ACC112 (cell line): ENCODE measurements around the gene MPI.

ENCODE experiments used
- H2AFZ ChIP-seq: fragments of 200-600 bp; sonication (generic); one replicate; pipeline ENCODE4 v1.6.0; 2017; ENCODE audit warnings: antibody characterized with exemption, low read length; ENCODE audit not compliant: unreplicated experiment
- H3K27ac ChIP-seq: fragments of 200-600 bp; sonication (generic); 2 replicates; pipeline ENCODE4 v1.5.1; 2014; ENCODE audit warnings: low read depth, mild to moderate bottlenecking, antibody characterized with exemption, low read length, moderate library complexity
- H3K27me3 ChIP-seq: fragments of 200-600 bp; sonication (generic); 2 replicates; pipeline ENCODE4 v1.6.1; 2014; ENCODE audit warnings: mild to moderate bottlenecking, antibody characterized with exemption, low read length, moderate library complexity, mixed read lengths; ENCODE audit not compliant: insufficient read depth
- H3K36me3 ChIP-seq: fragments of 200-600 bp; sonication (generic); 2 replicates; pipeline ENCODE4 v1.6.1; 2016; ENCODE audit warnings: mild to moderate bottlenecking, antibody characterized with exemption, low read length, moderate library complexity, mixed read lengths; ENCODE audit not compliant: insufficient read depth
- H3K4me1 ChIP-seq: fragments of 200-600 bp; sonication (generic); one replicate; pipeline ENCODE4 v1.6.1; 2016; ENCODE audit warnings: low read length, mixed read lengths; ENCODE audit not compliant: insufficient read depth, unreplicated experiment, control insufficient read depth
- H3K4me3 ChIP-seq: fragments of 200-600 bp; sonication (generic); 2 replicates; pipeline ENCODE4 v1.5.1; 2014; ENCODE audit warnings: mild to moderate bottlenecking, low read depth, low read length
- H3K79me2 ChIP-seq: fragments of 200-600 bp; sonication (generic); one replicate; pipeline ENCODE4 v1.6.0; 2016; ENCODE audit warnings: low read length; ENCODE audit not compliant: control insufficient read depth, unreplicated experiment, insufficient read depth

The MPI gene, protein sequence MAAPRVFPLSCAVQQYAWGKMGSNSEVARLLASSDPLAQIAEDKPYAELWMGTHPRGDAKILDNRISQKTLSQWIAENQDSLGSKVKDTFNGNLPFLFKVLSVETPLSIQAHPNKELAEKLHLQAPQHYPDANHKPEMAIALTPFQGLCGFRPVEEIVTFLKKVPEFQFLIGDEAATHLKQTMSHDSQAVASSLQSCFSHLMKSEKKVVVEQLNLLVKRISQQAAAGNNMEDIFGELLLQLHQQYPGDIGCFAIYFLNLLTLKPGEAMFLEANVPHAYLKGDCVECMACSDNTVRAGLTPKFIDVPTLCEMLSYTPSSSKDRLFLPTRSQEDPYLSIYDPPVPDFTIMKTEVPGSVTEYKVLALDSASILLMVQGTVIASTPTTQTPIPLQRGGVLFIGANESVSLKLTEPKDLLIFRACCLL

GRCh38 chr15:74889883-74890664 lies at the start of gene MPI:
TSS of gene MPI (plus strand) at chr15:74890042. CDS start at chr15:74890074, 32 bp downstream.
- peak within 1 kb of the TSS; percentile 90 for H3K4me3 ChIP-seq
- peak within 1 kb of the TSS; percentile 95 for H2AFZ ChIP-seq
- H3K27me3 ChIP-seq = no peaks in the 10 kb centered on the region
- peaks cover 17% of the 10 kb centered on the region for H3K79me2 ChIP-seq
- peak within 1 kb of the TSS; percentile 26 for H3K27ac ChIP-seq
- H3K4me1 ChIP-seq = peaks cover 13% of the 10 kb centered on the region
- peaks cover 10% of the 10 kb centered on the region; the same call in 1 of the 2 replicates for H3K36me3 ChIP-seq

GRCh38 chr15:74840851-74841775 lies 48.7 kb upstream of the MPI start:
- Histone ChIP-seq H3K36me3 (no peaks in the 10 kb centered on the region), H3K4me1 (peaks cover 13% of the 10 kb centered on the region), H3K79me2 (peaks cover 6% of the 10 kb centered on the region), H2AFZ (no peak overlapping the region), H3K27me3 (no peaks in the 10 kb centered on the region), H3K4me3 (no peak overlapping the region; the same call in 1 of the 2 replicates), H3K27ac (no peak overlapping the region)

DNA sequence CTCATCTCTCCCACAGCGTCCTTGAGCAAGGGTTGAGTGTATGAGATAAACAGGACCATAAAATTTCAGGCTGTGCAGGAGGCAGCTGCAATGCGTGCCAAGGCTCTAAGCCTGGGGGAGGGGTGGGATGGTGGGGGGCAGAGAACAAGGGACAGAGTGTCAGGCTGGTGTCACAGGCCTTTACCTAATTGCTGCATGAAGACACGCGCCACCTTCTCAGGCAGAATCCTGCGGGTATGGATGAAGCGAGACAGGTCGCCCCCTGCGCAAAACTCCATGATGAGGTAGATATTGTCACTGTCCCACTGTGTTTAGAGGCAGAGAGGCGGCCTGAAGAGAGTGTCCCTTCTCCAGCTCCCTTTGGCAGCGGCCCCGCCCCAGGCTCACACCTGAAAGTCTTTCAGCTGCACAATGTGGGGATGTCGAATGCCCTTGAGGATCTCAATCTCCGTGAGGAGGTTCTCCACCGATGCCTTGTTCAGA lies 47.9 kb upstream of the MPI start:
- peaks cover 6% of the 10 kb centered on the region for H3K79me2 ChIP-seq
- no peaks in the 10 kb centered on the region for H3K36me3 ChIP-seq
- no peaks in the 10 kb centered on the region for H3K27me3 ChIP-seq
- H3K4me3 ChIP-seq = peak overlapping the region; percentile 100
- no peak overlapping the region for H3K27ac ChIP-seq
- peaks cover 13% of the 10 kb centered on the region for H3K4me1 ChIP-seq
- H2AFZ ChIP-seq = no peak overlapping the region

GRCh38 chr15:74842581-74843444 lies 47.0 kb upstream of the MPI start, which contains the start of gene ULK3:
TSS of gene ULK3 (minus strand) at chr15:74843156. CDS start at chr15:74843105, 51 bp downstream.
- peaks cover 6% of the 10 kb centered on the region for H3K79me2 ChIP-seq
- no peaks in the 10 kb centered on the region for H3K27me3 ChIP-seq
- peak within 1 kb of the TSS; percentile 67 for H3K27ac ChIP-seq
- H3K36me3 ChIP-seq = no peaks in the 10 kb centered on the region
- H3K4me3 ChIP-seq = peak within 1 kb of the TSS; percentile 100
- peak within 1 kb of the TSS; percentile 81 for H2AFZ ChIP-seq
- H3K4me1 ChIP-seq = peaks cover 13% of the 10 kb centered on the region

DNA sequence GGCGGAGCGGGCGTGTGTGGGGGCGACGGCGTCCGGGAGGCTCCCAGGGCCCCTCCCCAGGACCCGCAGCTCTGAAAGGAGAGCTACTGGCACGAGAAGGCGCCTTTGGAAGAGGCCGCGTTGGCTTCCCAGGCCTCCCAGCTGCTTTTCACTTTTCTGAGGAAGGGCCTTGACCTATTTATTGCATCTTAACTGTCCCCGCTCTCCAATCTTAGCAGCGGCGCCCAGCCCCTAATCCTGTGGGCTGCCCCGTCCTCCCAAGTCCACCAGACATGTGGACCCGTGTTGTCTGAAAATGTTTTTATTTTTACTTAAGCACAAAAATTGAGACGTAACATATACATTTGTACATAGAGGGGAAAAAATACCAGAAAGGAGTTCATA lies 46.4 kb upstream of the MPI start:
- Histone ChIP-seq H3K27me3 (no peaks in the 10 kb centered on the region), H3K27ac (peak overlapping the region; percentile 67), H3K79me2 (peaks cover 6% of the 10 kb centered on the region), H3K36me3 (no peaks in the 10 kb centered on the region), H2AFZ (peak overlapping the region; percentile 75), H3K4me1 (peaks cover 13% of the 10 kb centered on the region), H3K4me3 (peak overlapping the region; percentile 100)

DNA sequence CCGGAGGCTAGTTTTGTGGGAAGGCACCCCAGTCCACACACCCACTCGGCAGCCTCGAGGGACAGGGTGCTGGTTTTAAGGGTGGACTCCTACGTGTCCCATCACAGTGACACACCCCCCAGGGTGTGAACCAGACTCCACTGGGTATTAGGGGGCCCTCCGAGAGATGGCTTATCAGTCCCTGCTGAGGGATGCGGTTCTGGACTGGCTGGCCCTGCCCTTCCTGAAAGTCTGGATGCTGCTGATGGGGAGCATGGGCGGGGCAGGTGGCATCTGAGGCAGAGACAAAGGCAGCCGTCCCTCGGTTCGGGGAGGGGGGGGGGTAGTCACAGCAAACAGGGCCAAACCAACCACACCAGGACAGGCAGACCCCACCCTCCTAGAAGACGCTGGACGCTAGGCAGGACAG lies 45.9 kb upstream of the MPI start:
- peak overlapping the region; percentile 100 for H3K4me3 ChIP-seq
- H3K4me1 ChIP-seq = peaks cover 13% of the 10 kb centered on the region
- H3K27ac ChIP-seq = peak overlapping the region; percentile 67
- H3K27me3 ChIP-seq = no peaks in the 10 kb centered on the region
- H2AFZ ChIP-seq = peak overlapping the region; percentile 75
- peaks cover 6% of the 10 kb centered on the region for H3K79me2 ChIP-seq
- H3K36me3 ChIP-seq = no peaks in the 10 kb centered on the region

DNA sequence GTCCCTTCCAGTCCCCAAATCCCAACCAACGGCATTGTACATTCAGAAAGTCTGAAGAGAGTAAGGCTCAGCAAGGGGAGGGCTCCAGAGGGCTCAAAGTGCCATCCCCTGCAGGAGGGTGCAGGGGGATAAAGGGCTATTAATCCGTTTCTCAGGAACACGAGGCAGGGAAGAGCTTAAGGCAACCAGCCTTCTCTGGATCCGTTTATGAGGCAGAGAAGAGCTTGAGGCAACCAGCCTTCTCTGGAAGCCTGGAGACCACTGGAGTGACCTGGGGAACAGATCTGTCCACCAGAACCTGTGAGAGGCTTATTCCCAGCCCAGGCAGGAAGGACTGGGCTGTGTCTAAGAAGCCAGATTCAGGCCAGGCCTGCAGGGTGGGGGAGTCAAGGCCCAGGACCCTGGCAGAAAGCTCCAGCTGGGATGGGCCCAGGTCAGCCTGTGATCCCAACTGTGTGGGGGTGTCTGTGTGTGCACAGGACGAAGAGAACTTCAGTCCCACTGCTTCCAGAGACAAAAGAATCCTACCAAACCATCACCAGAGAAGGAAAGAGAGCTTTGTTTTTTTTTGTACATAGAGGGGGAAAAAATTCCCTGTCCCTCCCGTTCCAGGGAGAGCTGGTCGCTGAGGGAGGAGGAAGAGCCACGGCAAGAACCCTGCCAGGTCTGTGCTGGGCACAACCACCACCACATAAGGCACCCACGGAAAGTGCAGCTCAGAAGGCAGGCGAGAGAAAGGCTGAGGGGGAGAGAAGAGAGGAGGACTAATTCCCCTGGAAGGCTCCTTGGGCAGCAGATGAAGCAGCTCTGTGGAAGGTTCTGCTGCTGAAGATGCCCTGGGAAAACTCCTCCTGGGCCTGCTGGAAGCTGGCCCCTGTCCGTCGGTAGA lies 45.3 kb upstream of the MPI start:
- Histone ChIP-seq H3K36me3 (no peaks in the 10 kb centered on the region), H2AFZ (no peak overlapping the region), H3K4me1 (peaks cover 13% of the 10 kb centered on the region), H3K27me3 (no peaks in the 10 kb centered on the region), H3K27ac (no peak overlapping the region), H3K4me3 (no peak overlapping the region), H3K79me2 (peaks cover 6% of the 10 kb centered on the region)

DNA sequence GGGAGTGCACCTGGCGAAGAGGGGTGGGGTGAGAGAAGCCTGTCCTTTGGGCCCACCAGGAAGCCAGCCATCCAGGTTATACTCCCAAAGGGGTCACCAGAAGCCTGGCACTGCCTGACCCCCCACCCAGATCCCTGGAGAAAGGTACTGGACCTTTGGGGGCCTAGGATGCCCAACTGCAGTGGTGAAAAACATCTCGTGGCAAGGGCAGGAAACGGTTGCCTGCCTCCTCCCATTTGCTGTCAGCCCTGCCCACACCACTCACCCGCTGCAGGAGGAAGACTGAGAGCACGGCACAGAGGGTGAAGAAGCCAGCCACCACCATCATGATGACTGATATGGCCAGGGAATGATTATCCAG lies 44.7 kb upstream of the MPI start:
- no peak overlapping the region for H3K27ac ChIP-seq
- no peak overlapping the region for H2AFZ ChIP-seq
- no peaks in the 10 kb centered on the region for H3K36me3 ChIP-seq
- H3K79me2 ChIP-seq = peaks cover 6% of the 10 kb centered on the region
- no peaks in the 10 kb centered on the region for H3K27me3 ChIP-seq
- peaks cover 13% of the 10 kb centered on the region for H3K4me1 ChIP-seq
- H3K4me3 ChIP-seq = no peak overlapping the region

DNA sequence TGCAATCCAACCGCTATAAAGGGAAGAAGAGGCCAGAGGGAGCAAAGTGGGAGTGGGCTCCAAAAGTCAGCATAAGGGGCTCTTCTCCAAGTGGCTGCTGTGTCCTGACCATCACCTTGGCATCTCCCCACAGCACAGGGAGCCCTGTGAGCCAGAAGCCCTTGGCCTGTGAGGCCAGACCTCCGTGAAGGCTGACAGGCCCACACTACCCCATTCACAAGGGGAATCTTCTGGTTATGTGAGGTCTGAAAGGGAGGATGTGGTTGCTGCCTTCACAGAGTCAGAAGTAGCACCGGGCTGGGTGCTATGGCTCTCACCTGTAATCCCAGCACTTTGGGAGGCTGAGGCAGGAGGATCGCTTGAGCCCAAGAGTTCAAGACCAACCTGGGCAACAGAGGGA lies 44.3 kb upstream of the MPI start:
- no peak overlapping the region for H3K4me3 ChIP-seq
- H3K27ac ChIP-seq = no peak overlapping the region
- H3K4me1 ChIP-seq = peaks cover 13% of the 10 kb centered on the region
- no peaks in the 10 kb centered on the region for H3K36me3 ChIP-seq
- no peak overlapping the region for H2AFZ ChIP-seq
- H3K79me2 ChIP-seq = peaks cover 6% of the 10 kb centered on the region
- H3K27me3 ChIP-seq = no peaks in the 10 kb centered on the region
